ENCODE results near the gene PRKD2.

PRKD2 gene

DNA sequence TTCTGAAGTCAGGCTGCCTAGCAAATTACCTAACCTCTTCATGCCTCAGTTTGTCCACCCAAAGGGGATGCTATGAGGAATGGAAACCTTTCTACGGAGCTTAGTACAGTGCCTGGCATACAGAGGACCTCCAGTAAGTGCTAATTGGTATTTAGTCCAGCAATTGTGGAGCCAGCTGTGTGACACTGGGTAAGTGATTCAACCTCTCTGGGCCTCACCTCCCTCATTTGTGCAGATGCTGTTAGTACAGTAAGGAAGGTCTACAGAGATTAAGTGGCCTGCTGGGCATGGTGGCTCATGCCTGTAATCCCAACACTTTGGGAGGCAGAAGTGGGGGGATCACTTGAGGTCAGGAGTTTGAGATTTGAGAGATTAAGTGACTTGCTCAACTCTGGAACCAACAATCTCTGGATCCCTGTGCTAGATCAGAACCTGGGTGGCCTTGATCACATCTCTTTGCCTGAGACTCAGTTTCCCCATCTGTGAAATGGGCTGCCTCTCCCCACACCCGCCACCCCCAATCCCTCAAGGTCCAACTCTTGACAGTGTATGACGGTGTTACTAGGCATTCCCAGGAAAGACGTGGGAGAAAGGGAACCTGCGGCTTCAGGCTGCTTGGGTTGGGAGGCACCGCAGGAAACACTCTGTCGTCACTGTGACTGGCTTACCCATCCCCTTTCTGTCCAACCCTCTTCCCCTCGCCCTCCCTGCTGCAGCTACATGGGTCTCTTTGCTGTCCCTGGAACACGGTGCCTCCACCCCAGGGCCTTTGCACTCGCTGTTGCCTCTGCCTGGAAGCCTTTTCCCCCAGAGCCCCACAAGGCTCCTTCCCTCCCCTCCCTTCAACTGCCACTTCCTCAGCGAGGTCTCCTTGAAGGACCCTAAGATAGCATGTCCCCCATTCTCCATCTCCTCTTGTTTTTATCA lies 18.3 kb downstream of the PRKD2 start:
- no peak for DNase-seq

DNA sequence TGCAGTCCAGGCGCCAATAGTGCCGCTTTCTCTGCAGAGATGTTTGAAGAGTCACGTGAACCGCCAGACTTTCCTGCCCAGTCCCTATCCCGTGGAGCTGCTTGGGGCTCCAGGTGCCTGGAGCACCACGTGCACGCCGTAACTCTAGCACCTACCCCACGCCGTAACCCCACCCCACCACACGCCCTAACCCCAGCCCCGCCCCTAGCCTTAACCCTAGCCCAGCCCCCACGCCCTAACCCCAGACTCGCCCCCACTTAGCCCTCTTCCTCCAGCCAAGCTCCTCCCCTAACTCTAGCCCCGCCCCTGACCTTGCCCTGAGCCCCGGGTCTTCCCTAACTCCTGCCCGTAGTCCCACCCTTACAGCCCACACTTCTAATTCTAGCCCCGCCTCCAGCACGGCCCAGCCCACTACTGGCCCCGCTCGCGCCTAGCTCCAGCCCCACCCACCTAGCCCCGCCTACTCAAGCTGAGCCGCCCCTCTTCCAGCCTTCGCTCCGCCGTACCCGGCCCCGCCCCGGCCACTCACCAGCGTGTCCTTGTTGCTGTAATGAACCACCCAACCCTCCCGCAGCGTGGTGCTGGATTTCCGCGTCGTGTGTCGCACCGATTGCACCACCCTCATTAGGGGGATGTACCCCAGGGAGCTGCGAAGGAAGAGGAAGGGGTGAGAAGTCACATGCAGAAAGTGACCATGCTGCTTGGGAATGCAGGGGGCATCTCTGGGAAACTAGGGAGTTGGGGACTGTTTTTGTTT lies 19.5 kb downstream of the PRKD2 start:
- peak; percentile 92 for DNase-seq

- DNase-seq: no peak
These were observed 20.1 kb downstream of the PRKD2 start for GRCh38 chr19:46696866-46697203.

DNA sequence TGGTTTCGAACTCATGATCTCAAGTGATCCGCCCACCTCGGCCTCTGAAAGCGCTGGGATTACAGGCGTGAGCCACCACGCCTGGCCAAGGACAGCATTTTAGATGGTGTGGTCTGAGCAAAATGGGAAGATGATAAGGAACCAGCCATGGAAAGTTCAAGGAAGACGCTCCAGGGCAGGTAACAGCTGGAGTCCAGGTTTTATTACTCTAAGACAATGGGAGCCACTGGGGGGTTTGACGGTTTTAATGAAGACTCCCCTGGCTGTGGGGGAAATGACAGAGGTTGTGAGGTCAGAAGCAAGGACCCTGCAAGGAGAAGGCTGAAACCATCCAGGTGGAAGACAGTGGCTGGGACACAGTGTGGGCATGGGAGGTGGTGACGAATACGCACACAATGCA lies 20.9 kb downstream of the PRKD2 start:
- no peak for DNase-seq

DNA sequence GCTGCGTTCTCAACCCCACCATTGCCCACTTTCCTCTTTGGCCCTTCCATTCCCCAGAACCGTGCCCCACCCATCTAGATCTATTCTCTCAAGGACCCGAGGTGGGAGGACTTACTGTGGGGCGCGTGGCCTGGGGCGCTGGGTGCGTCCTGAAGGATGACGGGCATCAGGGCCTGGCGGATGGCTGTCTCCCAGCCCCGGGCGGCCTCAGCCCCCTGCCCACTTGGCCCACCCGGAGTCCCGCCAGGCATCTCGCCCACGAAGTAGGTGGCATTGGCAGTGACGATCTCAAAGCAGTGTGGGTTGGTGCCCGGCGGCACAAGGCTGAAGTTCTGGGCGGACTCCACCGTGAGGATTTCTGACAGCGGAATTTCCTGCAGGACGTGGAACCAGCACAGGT lies 23.2 kb downstream of the PRKD2 start:
- DNase-seq: no peak

- DNase-seq: no peak
These were observed 23.8 kb downstream of the PRKD2 start for GRCh38 chr19:46692918-46693722.

DNA sequence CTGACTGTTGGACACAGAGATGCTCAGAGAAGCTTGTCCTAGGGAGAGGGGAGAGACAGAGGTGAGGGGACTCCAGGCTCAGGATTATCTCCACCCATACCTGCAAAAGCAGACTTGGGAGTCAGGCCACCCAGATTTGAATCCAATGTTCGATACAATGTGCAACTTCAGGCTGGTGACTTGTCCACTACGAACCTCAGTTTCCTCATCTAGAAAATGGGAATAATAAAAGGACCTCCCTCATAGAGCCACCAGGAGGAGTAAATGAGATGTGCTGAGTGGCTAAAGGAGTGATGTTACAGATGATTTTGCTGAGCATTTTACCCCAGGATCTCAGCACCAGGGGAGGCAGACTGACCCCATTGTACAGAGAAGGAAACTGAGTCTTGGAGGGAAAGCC lies 25.0 kb downstream of the PRKD2 start:
- DNase-seq: no peak

GRCh38 chr19:46691104-46691503 lies 25.8 kb downstream of the PRKD2 start:
- no peak for DNase-seq

GRCh38 chr19:46689358-46689757 lies 27.6 kb downstream of the PRKD2 start:
- DNase-seq: no peak

DNA sequence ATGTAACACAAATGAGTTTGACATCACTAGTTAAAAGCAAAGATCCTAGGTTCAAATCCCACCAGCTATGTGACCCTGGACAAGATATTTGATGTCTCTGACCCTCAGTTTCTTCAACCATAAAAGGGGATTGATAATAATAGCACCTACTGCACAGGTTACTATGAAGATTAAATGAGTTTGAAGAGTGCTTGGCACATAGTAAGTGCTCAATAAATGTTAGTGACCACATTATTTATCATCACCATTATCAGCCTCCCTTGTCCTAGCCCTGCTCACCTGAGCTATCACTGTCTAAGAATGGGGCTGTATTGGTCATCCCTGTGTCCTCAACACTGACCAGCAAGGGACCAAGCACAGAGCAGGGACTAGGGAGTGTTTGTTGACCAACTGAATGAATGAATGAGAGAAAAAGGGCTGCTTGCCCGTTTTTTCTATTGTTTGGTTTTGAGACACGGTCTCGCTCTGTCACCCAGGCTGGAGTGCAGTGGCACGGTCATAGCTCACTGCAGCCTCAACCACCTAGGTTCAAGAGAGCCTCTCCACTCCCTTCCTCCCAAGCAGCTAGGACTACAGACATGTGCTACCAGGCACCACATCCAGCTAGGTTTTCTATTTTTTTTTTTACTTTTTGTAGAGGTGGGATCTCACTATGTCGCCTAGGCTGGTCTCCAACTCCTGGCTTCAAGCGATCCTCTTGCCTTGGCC lies 29.3 kb downstream of the PRKD2 start:
- DNase-seq: no peak

- DNase-seq: no peak
These were observed 31.7 kb downstream of the PRKD2 start for GRCh38 chr19:46685189-46685588.

- DNase-seq: no peak
These were observed 38.7 kb downstream of the PRKD2 start for GRCh38 chr19:46678110-46678732.

DNA sequence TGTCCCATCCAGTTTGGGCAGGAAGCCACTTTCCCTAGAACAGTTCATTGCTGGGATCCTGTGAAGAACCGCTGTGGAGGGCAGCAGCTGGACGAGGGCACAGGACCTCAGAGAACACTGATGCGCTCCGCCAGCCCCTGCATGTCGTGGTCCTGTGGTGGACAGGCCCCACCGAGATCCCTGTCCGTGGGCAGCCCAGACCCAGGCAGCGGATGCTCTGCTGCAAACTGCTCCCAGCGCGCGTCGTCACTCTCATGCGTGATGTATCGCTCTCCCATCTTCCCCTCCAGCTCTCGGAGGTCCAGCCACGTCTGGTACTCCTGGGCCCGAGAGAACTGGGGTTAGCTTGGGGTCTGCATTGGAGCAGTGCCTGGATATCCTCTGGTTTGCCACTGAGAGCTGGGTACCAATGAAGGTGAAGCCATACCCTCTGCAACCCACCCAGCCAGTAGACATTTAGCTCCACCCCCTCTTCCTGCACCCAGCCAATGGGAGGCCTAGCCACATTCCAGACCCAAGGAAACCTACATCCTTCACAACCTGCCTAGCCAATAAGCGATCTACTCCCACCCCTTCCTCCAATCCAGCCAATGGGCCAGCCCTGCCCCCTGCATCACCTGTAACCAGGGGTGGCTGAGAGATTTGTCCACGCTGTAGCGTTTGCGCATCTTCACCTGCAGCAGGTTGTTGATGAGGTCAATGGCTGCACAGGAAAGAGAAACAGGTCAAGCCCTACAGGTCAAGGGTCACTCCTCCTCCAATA lies 42.3 kb downstream of the PRKD2 start:
- peak; percentile 90 for DNase-seq

GRCh38 chr19:46670813-46671212 lies 46.1 kb downstream of the PRKD2 start:
- no peak for DNase-seq

- DNase-seq: no peak
These were observed 48.3 kb downstream of the PRKD2 start for GRCh38 chr19:46668662-46669061.

GRCh38 chr19:46665072-46665471 lies 51.8 kb downstream of the PRKD2 start:
- no peak for DNase-seq

- peak; percentile 80 for DNase-seq
These were observed 55.0 kb downstream of the PRKD2 start for GRCh38 chr19:46661735-46662592.

DNA sequence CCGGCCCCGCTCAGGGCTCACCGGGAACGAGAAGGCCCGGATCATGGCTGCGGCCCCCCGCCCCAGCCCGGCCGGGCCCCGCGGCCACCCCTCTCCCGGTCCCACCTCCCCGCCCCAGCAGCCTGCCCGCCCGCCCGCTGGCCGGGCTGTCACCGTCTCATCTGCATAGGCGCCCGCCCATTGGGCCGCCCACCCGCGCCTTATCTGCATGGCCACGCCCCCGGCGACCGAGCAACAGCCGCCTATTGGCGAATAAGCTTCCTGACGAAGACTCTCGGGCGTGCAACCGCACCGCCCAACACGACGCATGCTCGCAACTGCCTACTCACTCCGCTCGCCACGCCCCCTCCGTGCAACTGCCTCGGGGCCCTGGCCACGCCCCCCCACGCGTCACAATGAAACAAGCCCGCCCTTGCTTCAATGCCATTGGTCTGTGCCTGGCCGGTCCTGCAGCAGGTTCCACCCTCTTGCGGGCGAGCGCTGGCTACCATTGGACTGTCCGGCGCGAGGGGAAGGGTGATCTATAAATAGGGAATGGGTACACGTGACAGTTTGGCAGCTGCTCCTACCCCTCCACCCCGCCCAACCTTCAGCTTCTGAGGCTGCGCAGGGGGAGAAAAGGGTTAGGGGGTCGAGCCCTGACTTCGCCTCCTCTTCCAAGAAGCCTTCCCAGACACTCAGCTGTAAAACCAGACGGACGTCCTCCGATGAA lies 55.7 kb downstream of the PRKD2 start, which contains the start of gene DACT3:
DACT3 (minus strand) TSS at position 163 of the 712 bp plus-strand sequence; CDS start at position 45, 118 bp downstream.
- DNase-seq: peak; percentile 99

- no peak for DNase-seq
These were observed 56.3 kb downstream of the PRKD2 start for GRCh38 chr19:46660551-46661019.
